ENCODE data around the gene ACTL10. TPM values are rescaled to one million over a fixed set of nuclear protein-coding genes. Genes with fewer than 3 reads are reported as not detected.

Gene ACTL10
- total and polyA plus RNA-seq, 2 experiments from 2014 or later, result 0.71 to 1.9 TPM

DNA sequence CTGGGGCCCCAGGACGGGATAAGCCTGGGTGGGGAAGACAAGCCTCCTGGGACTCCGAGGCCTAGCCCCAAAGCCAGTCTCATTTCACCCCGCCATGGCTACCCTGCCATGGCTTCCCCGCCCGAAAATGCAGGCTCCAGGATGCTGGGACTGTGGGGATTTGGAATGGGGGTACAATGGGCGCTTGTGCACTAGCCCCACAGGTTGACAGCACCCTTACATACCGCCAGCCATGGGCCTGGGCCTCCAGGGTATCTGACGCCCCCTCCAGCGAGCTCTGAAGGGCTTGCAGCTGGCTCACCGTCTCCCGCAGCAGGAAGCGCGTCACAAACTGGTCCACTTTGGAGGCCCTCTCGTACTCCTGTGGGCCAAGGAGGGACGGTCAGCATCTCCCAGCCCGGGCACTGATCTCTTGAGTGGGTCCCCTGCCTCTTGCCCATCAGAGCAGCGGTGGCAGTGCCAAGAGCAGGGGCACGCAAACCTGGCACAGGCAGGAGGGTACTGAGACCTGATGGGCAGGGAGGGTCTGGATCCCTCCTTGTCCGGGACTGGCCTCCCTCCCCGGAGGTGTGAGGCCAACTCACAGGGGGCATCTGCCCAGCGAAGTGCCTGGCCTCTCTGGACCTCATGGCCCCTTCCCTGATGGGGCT lies 6.6 kb upstream of the ACTL10 start:
- H3K9me3 Mint-ChIP-seq, result no peaks in the 10 kb centered on the region
- H3K4me2 ChIP-seq, result no peak overlapping the region
- H3K4me3 ChIP-seq, result no peak overlapping the region
- no peaks in the 10 kb centered on the region for H3K9me2 ChIP-seq (ENCODE audit: insufficient read depth)
- H3K36me3 ChIP-seq (ENCODE audit: insufficient read depth), result no peaks in the 10 kb centered on the region
- peaks cover 14% of the 10 kb centered on the region for H3K4me1 Mint-ChIP-seq
- H3K36me3 Mint-ChIP-seq (ENCODE audit: low read depth), result no peaks in the 10 kb centered on the region; the same call in 2 of the 3 replicates
- H4K20me1 ChIP-seq (replicated peaks; ENCODE audit: insufficient read depth), result no peaks in the 10 kb centered on the region; the same call in 1 of the 2 replicates
- DNase-seq (ENCODE audit: low spot score) (no peak), ATAC-seq (no peak)
- 0 out of 2 replicates have a peak, but pooled peaks cover 6% of the 10 kb centered on the region for H3K27me3 ChIP-seq (ENCODE audit: insufficient read depth)
- H3F3A ChIP-seq (replicated peaks; ENCODE audit: low read depth), result 0 out of 2 replicates have a peak, but pooled peaks cover 3% of the 10 kb centered on the region
- no peaks in the 10 kb centered on the region for H3K79me2 ChIP-seq (replicated peaks; ENCODE audit: insufficient read depth)
- no peak overlapping the region for H3K27ac Mint-ChIP-seq
- H2AFZ ChIP-seq, result no peak overlapping the region
- no peak overlapping the region for H3K4me3 Mint-ChIP-seq
- no peak overlapping the region for H3K27ac ChIP-seq (ENCODE audit: low read depth)
- peaks cover 20% of the 10 kb centered on the region for H3K27me3 Mint-ChIP-seq (ENCODE audit: insufficient read depth, low read depth, poor library complexity)
- TF ChIP-seq ZNF114 (CRISPR knock-in tag; IDR thresholded peaks at IDR 0.05) (no peak), CREB1 (CRISPR knock-in tag; IDR thresholded peaks at IDR 0.05; ENCODE audit: low read depth) (no peak), EZH2 (IDR thresholded peaks at IDR 0.05; ENCODE audit: low read depth, unreplicated experiment) (no peak), JUNB (IDR thresholded peaks at IDR 0.05; ENCODE audit: unreplicated experiment) (no peak)
- TF ChIP-seq, protein P1, sequence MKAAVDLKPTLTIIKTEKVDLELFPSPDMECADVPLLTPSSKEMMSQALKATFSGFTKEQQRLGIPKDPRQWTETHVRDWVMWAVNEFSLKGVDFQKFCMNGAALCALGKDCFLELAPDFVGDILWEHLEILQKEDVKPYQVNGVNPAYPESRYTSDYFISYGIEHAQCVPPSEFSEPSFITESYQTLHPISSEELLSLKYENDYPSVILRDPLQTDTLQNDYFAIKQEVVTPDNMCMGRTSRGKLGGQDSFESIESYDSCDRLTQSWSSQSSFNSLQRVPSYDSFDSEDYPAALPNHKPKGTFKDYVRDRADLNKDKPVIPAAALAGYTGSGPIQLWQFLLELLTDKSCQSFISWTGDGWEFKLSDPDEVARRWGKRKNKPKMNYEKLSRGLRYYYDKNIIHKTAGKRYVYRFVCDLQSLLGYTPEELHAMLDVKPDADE (IDR thresholded peaks at IDR 0.05), result no peak
- TF ChIP-seq, protein P2, sequence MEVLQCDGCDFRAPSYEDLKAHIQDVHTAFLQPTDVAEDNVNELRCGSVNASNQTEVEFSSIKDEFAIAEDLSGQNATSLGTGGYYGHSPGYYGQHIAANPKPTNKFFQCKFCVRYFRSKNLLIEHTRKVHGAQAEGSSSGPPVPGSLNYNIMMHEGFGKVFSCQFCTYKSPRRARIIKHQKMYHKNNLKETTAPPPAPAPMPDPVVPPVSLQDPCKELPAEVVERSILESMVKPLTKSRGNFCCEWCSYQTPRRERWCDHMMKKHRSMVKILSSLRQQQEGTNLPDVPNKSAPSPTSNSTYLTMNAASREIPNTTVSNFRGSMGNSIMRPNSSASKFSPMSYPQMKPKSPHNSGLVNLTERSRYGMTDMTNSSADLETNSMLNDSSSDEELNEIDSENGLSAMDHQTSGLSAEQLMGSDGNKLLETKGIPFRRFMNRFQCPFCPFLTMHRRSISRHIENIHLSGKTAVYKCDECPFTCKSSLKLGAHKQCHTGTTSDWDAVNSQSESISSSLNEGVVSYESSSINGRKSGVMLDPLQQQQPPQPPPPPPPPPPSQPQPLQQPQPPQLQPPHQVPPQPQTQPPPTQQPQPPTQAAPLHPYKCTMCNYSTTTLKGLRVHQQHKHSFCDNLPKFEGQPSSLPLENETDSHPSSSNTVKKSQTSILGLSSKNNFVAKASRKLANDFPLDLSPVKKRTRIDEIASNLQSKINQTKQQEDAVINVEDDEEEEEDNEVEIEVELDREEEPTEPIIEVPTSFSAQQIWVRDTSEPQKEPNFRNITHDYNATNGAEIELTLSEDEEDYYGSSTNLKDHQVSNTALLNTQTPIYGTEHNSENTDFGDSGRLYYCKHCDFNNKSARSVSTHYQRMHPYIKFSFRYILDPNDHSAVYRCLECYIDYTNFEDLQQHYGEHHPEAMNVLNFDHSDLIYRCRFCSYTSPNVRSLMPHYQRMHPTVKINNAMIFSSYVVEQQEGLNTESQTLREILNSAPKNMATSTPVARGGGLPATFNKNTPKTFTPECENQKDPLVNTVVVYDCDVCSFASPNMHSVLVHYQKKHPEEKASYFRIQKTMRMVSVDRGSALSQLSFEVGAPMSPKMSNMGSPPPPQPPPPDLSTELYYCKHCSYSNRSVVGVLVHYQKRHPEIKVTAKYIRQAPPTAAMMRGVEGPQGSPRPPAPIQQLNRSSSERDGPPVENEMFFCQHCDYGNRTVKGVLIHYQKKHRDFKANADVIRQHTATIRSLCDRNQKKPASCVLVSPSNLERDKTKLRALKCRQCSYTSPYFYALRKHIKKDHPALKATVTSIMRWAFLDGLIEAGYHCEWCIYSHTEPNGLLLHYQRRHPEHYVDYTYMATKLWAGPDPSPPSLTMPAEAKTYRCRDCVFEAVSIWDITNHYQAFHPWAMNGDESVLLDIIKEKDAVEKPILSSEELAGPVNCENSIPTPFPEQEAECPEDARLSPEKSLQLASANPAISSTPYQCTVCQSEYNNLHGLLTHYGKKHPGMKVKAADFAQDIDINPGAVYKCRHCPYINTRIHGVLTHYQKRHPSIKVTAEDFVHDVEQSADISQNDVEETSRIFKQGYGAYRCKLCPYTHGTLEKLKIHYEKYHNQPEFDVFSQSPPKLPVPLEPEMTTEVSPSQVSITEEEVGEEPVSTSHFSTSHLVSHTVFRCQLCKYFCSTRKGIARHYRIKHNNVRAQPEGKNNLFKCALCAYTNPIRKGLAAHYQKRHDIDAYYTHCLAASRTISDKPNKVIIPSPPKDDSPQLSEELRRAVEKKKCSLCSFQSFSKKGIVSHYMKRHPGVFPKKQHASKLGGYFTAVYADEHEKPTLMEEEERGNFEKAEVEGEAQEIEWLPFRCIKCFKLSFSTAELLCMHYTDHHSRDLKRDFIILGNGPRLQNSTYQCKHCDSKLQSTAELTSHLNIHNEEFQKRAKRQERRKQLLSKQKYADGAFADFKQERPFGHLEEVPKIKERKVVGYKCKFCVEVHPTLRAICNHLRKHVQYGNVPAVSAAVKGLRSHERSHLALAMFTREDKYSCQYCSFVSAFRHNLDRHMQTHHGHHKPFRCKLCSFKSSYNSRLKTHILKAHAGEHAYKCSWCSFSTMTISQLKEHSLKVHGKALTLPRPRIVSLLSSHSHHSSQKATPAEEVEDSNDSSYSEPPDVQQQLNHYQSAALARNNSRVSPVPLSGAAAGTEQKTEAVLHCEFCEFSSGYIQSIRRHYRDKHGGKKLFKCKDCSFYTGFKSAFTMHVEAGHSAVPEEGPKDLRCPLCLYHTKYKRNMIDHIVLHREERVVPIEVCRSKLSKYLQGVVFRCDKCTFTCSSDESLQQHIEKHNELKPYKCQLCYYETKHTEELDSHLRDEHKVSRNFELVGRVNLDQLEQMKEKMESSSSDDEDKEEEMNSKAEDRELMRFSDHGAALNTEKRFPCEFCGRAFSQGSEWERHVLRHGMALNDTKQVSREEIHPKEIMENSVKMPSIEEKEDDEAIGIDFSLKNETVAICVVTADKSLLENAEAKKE (CRISPR knock-in tag; IDR thresholded peaks at IDR 0.05), result no peak
- peaks cover 3% of the 10 kb centered on the region; the same call in 1 of the 2 replicates for H3K4me1 ChIP-seq (ENCODE audit: insufficient read depth)

All from GM23338 (cell line).